Epithelial cell of proximal tubule (primary cell): Measurements from ENCODE around the gene NIPA2. TPM values are rescaled to one million over a fixed set of nuclear protein-coding genes. Genes with fewer than 3 reads are reported as not detected.

Source experiments
- DNase-seq: peaks from one replicate; pipeline ENCODE4 v3.0.0-alpha.2; 2011; ENCODE audit warnings: low read depth
- H3K4me3 ChIP-seq: 2 replicates; pipeline ENCODE4 v1.5.1; 2011; ENCODE audit warnings: low read depth, mild to moderate bottlenecking, low read length
- CTCF ChIP-seq: conservative IDR thresholded peaks from 2 replicates; pipeline ENCODE4 v1.5.1; 2012; ENCODE audit warnings: low read depth, mild to moderate bottlenecking, low read length
- total RNA-seq: library from RNA; depleted of rRNA; stranded (reverse); fragments of >200 nt; gene quantifications from 2 replicates; pipeline ENCODE4 v1.2.3, GENCODE V29; 2015

The NIPA2 gene
- total RNA-seq, 1 donor from 2014 or later = 54.7 TPM

- no peak overlapping the region for H3K4me3 ChIP-seq
- no peak for TF ChIP-seq CTCF
- no peak for DNase-seq
These were observed 55.4 kb downstream of the NIPA2 start for GRCh38 chr15:22893881-22894280.

- H3K4me3 ChIP-seq = no peak overlapping the region
- DNase-seq = peak; percentile 81
- TF ChIP-seq CTCF = no peak
These were observed 57.2 kb downstream of the NIPA2 start for GRCh38 chr15:22895465-22896190.

- no peak overlapping the region for H3K4me3 ChIP-seq
- TF ChIP-seq CTCF = no peak
- no peak for DNase-seq
These were observed 63.6 kb downstream of the NIPA2 start for GRCh38 chr15:22902046-22902445.

GRCh38 chr15:22902578-22902977 is 64.1 kb downstream of the NIPA2 start:
- DNase-seq = no peak
- no peak overlapping the region for H3K4me3 ChIP-seq
- peak; percentile 9 for TF ChIP-seq CTCF

GRCh38 chr15:22902981-22903380 is 64.5 kb downstream of the NIPA2 start:
- DNase-seq = no peak
- no peak for TF ChIP-seq CTCF
- H3K4me3 ChIP-seq = no peak overlapping the region

GRCh38 chr15:22903427-22903826 is 65.0 kb downstream of the NIPA2 start:
- no peak for TF ChIP-seq CTCF
- H3K4me3 ChIP-seq = no peak overlapping the region
- DNase-seq = no peak

GRCh38 chr15:22903961-22904534 is 65.6 kb downstream of the NIPA2 start:
- no peak for TF ChIP-seq CTCF
- H3K4me3 ChIP-seq = no peak overlapping the region
- DNase-seq = no peak
